H1 (cell line): ENCODE results near the gene GSKIP. TPM values are rescaled to one million over a fixed set of nuclear protein-coding genes. Genes with fewer than 3 reads are reported as not detected.
A peak's percentile ranks its signal among the peaks of the same experiment; 100 is the strongest.

Experiments used
- CTCF ChIA-PET: fragments of 300-600 bp; sonication (Branson Sonifier 250); formaldehyde crosslinking; loops from one replicate; lab custom pipeline; 2021; ENCODE audit not compliant: partially characterized antibody; lab: Charles Lee
- POLR2A ChIA-PET: fragments of 300-600 bp; sonication (Branson Sonifier 250); formaldehyde crosslinking; loops from one replicate; lab custom pipeline; 2021; ENCODE audit warnings: inconsistent platforms; ENCODE audit not compliant: partially characterized antibody; lab: Charles Lee
- DNase-seq, 2 experiments: peaks; one replicate each; pipeline versions ENCODE4 v3.0.0 to v3.0.0-alpha.2; 2010 to 2022; ENCODE audit warnings: low spot score in 2 of 2, low read depth in 1 of 2, mixed read lengths in 1 of 2
- FAIRE-seq: peaks from 2 replicates; lab custom pipeline; 2011; peaks lifted over from hg19 to GRCh38; lab: Jason Lieb, UNC
- H2AFZ ChIP-seq: 2 replicates; pipeline ENCODE4 v1.8.1; 2012; ENCODE audit warnings: low read length, inconsistent platforms
- H2AK5ac ChIP-seq: 2 replicates; pipeline ENCODE4 v1.6.1; 2013; ENCODE audit warnings: low read depth, low read length
- H2BK120ac ChIP-seq: replicated peaks from 2 replicates; pipeline ENCODE3; 2013; ENCODE audit warnings: low read depth, low read length, inconsistent platforms
- H2BK12ac ChIP-seq: 2 replicates; pipeline ENCODE4 v1.6.1; 2013; ENCODE audit warnings: low read depth, low read length
- H2BK15ac ChIP-seq: 2 replicates; pipeline ENCODE4 v1.6.1; 2013; ENCODE audit warnings: low read length
- H2BK20ac ChIP-seq: 2 replicates; pipeline ENCODE4 v1.6.1; 2013; ENCODE audit warnings: low read length
- H2BK5ac ChIP-seq: 2 replicates; pipeline ENCODE4 v1.6.1; 2013; ENCODE audit warnings: low read depth, low read length
- H3K14ac ChIP-seq: 2 replicates; pipeline ENCODE4 v1.6.1; 2013; ENCODE audit warnings: inconsistent platforms; ENCODE audit not compliant: insufficient read length
- H3K18ac ChIP-seq: 2 replicates; pipeline ENCODE4 v1.6.1; 2013; ENCODE audit warnings: low read length; ENCODE audit errors: extremely low read depth
- H3K23ac ChIP-seq: 2 replicates; pipeline ENCODE4 v1.6.1; 2013; ENCODE audit warnings: inconsistent platforms; ENCODE audit not compliant: insufficient read length
- H3K23me2 ChIP-seq: 2 replicates; pipeline ENCODE4 v1.6.1; 2013; ENCODE audit warnings: low read depth, low read length
- H3K27ac ChIP-seq: 2 replicates; pipeline ENCODE4 v1.6.1; 2011; ENCODE audit warnings: low read depth, low read length, inconsistent platforms
- H3K27me3 ChIP-seq, 4 experiments: replicated peaks in 1 of 4; 1 replicate in 1 of 4; 2 replicates in 3 of 4; pipeline versions ENCODE4 v1.6.1 to v1.8.1; 2011 to 2013; ENCODE audit warnings: low read length in 3 of 4, mild to moderate bottlenecking in 3 of 4, inconsistent platforms in 2 of 4, mixed read lengths in 2 of 4, moderate library complexity in 1 of 4; ENCODE audit not compliant: control insufficient read depth in 3 of 4, insufficient read depth in 3 of 4; ENCODE audit errors: extremely low read depth in 1 of 4
- H3K36me3 ChIP-seq, 4 experiments: 2 replicates each; pipeline versions ENCODE4 v1.6.1 to v1.8.1; 2011 to 2013; ENCODE audit warnings: mild to moderate bottlenecking in 4 of 4, low read length in 3 of 4, moderate library complexity in 2 of 4, control low read depth in 1 of 4, inconsistent platforms in 1 of 4; ENCODE audit not compliant: insufficient read depth in 4 of 4, control insufficient read depth in 2 of 4
- H3K4ac ChIP-seq: replicated peaks from 2 replicates; pipeline ENCODE3; 2013; ENCODE audit warnings: low read length, low read depth, mixed read lengths, inconsistent platforms; ENCODE audit not compliant: insufficient read length
- H3K4me1 ChIP-seq, 4 experiments: replicated peaks in 1 of 4; 1 replicate in 1 of 4; 2 replicates in 3 of 4; pipeline versions ENCODE4 v1.6.1 to v1.8.1; 2011 to 2013; ENCODE audit warnings: low read length in 3 of 4, inconsistent platforms in 2 of 4, mixed read lengths in 1 of 4; ENCODE audit not compliant: insufficient read depth in 4 of 4, control insufficient read depth in 3 of 4
- H3K4me2 ChIP-seq, 2 experiments: 2 replicates each; pipeline versions ENCODE4 v1.6.1 to v1.8.1; 2011 to 2013; ENCODE audit warnings: low read depth in 2 of 2, low read length in 2 of 2, control low read depth in 1 of 2, inconsistent platforms in 1 of 2, mild to moderate bottlenecking in 1 of 2; ENCODE audit not compliant: insufficient read depth in 1 of 2
- H3K4me3 ChIP-seq, 4 experiments: fragments of 200-600, 300-600 bp in 1 of 4; sonication (generic), shearing (Covaris generic), sonication (Bioruptor Twin) in 1 of 4; 2 replicates each; pipeline versions ENCODE4 v1.5.1 to v1.8.1; 2011 to 2016; ENCODE audit warnings: low read length in 4 of 4, low read depth in 3 of 4, control low read depth in 2 of 4, inconsistent platforms in 2 of 4, mild to moderate bottlenecking in 2 of 4, mixed read lengths in 1 of 4, moderate library complexity in 1 of 4; ENCODE audit not compliant: insufficient read depth in 2 of 4; ENCODE audit errors: extremely low read depth in 1 of 4
- H3K56ac ChIP-seq: replicated peaks from 2 replicates; pipeline ENCODE3; 2013; ENCODE audit warnings: low read depth, mild to moderate bottlenecking, mixed read lengths, low read length, inconsistent platforms; ENCODE audit not compliant: insufficient read length
- H3K79me1 ChIP-seq: 2 replicates; pipeline ENCODE4 v1.6.1; 2013; ENCODE audit warnings: low read depth, low read length, control low read depth
- H3K79me2 ChIP-seq, 2 experiments: 2 replicates each; pipeline versions ENCODE4 v1.6.1 to v1.8.1; 2012 to 2013; ENCODE audit warnings: low read length in 2 of 2, mild to moderate bottlenecking in 2 of 2, inconsistent platforms in 1 of 2; ENCODE audit not compliant: insufficient read depth in 2 of 2, control insufficient read depth in 1 of 2
- H3K9ac ChIP-seq, 4 experiments: replicated peaks in 1 of 4; 1 replicate in 1 of 4; 2 replicates in 3 of 4; pipeline versions ENCODE4 v1.6.1 to v1.8.1; 2011 to 2013; ENCODE audit warnings: low read depth in 3 of 4, low read length in 3 of 4, control low read depth in 2 of 4, mild to moderate bottlenecking in 2 of 4, moderate library complexity in 2 of 4, inconsistent platforms in 1 of 4; ENCODE audit errors: extremely low read depth in 1 of 4
- H3K9me3 ChIP-seq, 2 experiments: 2 replicates each; pipeline versions ENCODE4 v1.6.1 to v1.8.1; 2012 to 2013; ENCODE audit warnings: mild to moderate bottlenecking in 2 of 2, moderate library complexity in 2 of 2, control low read depth in 1 of 2, inconsistent platforms in 1 of 2, low read depth in 1 of 2, low read length in 1 of 2, mixed read lengths in 1 of 2; ENCODE audit not compliant: insufficient read depth in 2 of 2
- H4K20me1 ChIP-seq, 2 experiments: replicated peaks in 1 of 2; 2 replicates each; pipeline versions ENCODE3 to v1.8.1; 2011 to 2013; ENCODE audit warnings: inconsistent platforms in 2 of 2, low read length in 2 of 2, mild to moderate bottlenecking in 1 of 2; ENCODE audit not compliant: insufficient read depth in 2 of 2, control insufficient read depth in 1 of 2
- H4K5ac ChIP-seq: 2 replicates; pipeline ENCODE4 v1.6.1; 2013; ENCODE audit warnings: low read length, low read depth, mixed read lengths, inconsistent platforms; ENCODE audit not compliant: insufficient read length
- H4K8ac ChIP-seq: 2 replicates; pipeline ENCODE4 v1.8.0; 2013; ENCODE audit warnings: mild to moderate bottlenecking, moderate library complexity, low read length, inconsistent platforms; ENCODE audit not compliant: insufficient read depth; ENCODE audit errors: extremely low read depth
- H4K91ac ChIP-seq: replicated peaks from 2 replicates; pipeline ENCODE3; 2013; ENCODE audit warnings: low read length, mixed read lengths, inconsistent platforms; ENCODE audit not compliant: insufficient read length
- POLR2A ChIP-seq, 2 experiments: IDR thresholded peaks; 1 replicate in 1 of 2; 2 replicates in 1 of 2; pipeline ENCODE4 v1.6.1; 2011; ENCODE audit warnings: low read depth in 2 of 2, low read length in 2 of 2, mild to moderate bottlenecking in 2 of 2; ENCODE audit errors: control extremely low read depth in 1 of 2
- RAD21 ChIP-seq, 2 experiments: IDR thresholded peaks in 1 of 2; conservative IDR thresholded peaks in 1 of 2; 2 replicates each; pipeline ENCODE4 v1.6.1; 2011; ENCODE audit warnings: low read depth in 2 of 2, low read length in 2 of 2, improper control_type of control experiment in 1 of 2, inconsistent platforms in 1 of 2, mild to moderate bottlenecking in 1 of 2, moderate library complexity in 1 of 2
- WGBS, 2 experiments: shearing (Covaris generic) in 1 of 2; methylation state at CpG; one replicate each; pipeline versions ENCODE4 v1.1.6 to v1.1.7; 2013 to 2015; ENCODE audit warnings: low lambda C conversion rate in 2 of 2, mixed read lengths in 2 of 2, inconsistent platforms in 1 of 2, low coverage in 1 of 2, missing lambda C conversion rate in 1 of 2; ENCODE audit not compliant: insufficient replicate concordance in 2 of 2, insufficient coverage in 1 of 2, insufficient read length in 1 of 2; ENCODE audit errors: extremely low coverage in 1 of 2, missing lambda C conversion rate in 1 of 2; 5-methylcytosine and 5-hydroxymethylcytosine counted together
- polyA plus RNA-seq, 7 experiments: library from polyadenylated mRNA; depleted of rRNA in 3 of 7; stranded (reverse) in 5 of 7; unstranded in 2 of 7; fragments of >200 nt in 5 of 7; fragments of 200-250 nt in 2 of 7; gene quantifications; 1 replicate in 5 of 7; 2 replicates in 1 of 7; 4 replicates in 1 of 7; pipeline versions ENCODE4 v1.2.1 to v1.2.3, GENCODE V29; 2011 to 2013; ENCODE audit warnings: missing spikeins in 2 of 7, mixed read lengths in 2 of 7
- total RNA-seq: library from RNA; stranded (reverse); fragmentation: NEBNext Ultra II Directional; extraction: Animal tissue kit (Norgen Biotek cat#: 25700); gene quantifications from 2 replicates; pipeline ENCODE4 v1.2.1, GENCODE V29; 2021
- TF ChIP-seq, protein P1 (sequence below), 3 experiments: IDR thresholded peaks; 1 replicate in 2 of 3; 2 replicates in 1 of 3; pipeline versions ENCODE4 v1.5.1 to v1.6.1; 2011; ENCODE audit warnings: low read length in 3 of 3, mild to moderate bottlenecking in 3 of 3, inconsistent platforms in 2 of 3, low read depth in 1 of 3, moderate library complexity in 1 of 3; ENCODE audit not compliant: insufficient read depth in 1 of 3; ENCODE audit errors: control extremely low read depth in 1 of 3

Gene GSKIP
- total and polyA plus RNA-seq, 2 of the 8 experiments (the other 6 are each of a cell fraction or from before 2014, with no cell fraction given), result 20.3 to 37.1 TPM

DNA sequence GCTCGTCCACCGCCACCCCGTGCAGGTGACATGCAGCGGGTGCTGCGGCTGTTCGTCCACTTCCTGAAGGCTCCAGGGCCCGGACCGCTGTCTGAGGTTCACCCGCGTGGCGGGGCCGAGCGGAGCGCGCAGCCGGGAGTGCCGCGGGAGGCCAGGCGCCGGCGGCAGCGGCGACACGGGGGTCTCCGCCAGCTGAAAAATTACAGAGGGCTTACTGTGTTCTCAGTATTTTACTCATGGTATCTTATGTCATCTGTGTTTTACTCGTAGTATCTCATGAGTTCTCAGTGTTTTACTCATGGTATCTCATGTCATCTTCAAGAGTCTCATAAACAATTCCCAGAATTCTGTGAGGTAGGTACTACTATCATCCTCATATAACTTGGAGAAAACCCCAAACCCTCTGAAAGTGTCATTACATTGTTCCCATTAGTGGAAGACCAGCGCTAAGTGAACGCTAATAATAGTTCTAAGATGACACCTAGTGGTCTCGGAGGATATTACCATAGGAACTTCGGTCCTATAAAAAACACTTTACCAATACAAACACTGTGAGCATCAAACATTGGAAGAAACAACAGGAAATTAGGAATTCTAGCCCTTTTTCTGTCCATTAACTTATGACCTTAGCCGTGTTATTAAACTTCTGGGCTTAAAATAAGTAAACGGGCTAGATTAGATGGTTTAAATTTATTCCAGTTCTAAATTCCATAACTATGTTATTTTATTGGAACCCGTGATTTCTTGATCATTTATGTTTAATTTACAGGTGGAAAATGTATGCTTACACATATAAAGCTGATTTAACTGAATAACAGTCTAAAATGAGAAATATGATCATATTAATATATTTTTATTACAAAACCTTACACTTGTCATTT lies 61.0 kb downstream of the GSKIP start:
- H4K20me1 ChIP-seq, result no peaks in the 10 kb centered on the region
- no peak overlapping the region for H3K9ac ChIP-seq
- no peaks in the 10 kb centered on the region for H3K79me1 ChIP-seq
- H3K9me3 ChIP-seq, result no peaks in the 10 kb centered on the region
- H3K23me2 ChIP-seq, result no peaks in the 10 kb centered on the region; the same call in 1 of the 2 replicates
- H3K36me3 ChIP-seq, result no peaks in the 10 kb centered on the region
- peak; percentile 84 for FAIRE-seq
- no peak overlapping the region for H2BK20ac ChIP-seq
- H3K4me1 ChIP-seq, result no peaks in the 10 kb centered on the region
- no peaks in the 10 kb centered on the region for H3K79me2 ChIP-seq
- CTCF ChIA-PET, result interaction anchor here (0.7 to 2.5 kb wide), 11 partner anchors 9 to 326 kb away, joined by 3 to 16 read pairs (median 4); no protein-coding TSS in a partner anchor
- H2BK120ac ChIP-seq, result no peak overlapping the region
- H3K56ac ChIP-seq, result no peak overlapping the region
- no peak overlapping the region for H3K14ac ChIP-seq
- H3K27me3 ChIP-seq, result no peaks in the 10 kb centered on the region
- H4K8ac ChIP-seq, result peak overlapping the region; percentile 8; the same call in 1 of the 2 replicates
- no peak overlapping the region for H3K18ac ChIP-seq
- H3K4me3 ChIP-seq, result no peak overlapping the region; a peak in 1 of 8 replicates
- POLR2A ChIA-PET, result no interaction called here
- H3K4ac ChIP-seq, result no peak overlapping the region
- no peak overlapping the region for H2BK12ac ChIP-seq
- no peak overlapping the region for H4K5ac ChIP-seq
- peak; percentile 91 to 92 for TF ChIP-seq RAD21 (IDR thresholded peaks at IDR 0.05 in 1 of 2, conservative IDR thresholded peaks at IDR 0.05 in 1 of 2; ENCODE audit: low read depth in 2 of 2, low read length in 2 of 2)
- TF ChIP-seq, protein P1, sequence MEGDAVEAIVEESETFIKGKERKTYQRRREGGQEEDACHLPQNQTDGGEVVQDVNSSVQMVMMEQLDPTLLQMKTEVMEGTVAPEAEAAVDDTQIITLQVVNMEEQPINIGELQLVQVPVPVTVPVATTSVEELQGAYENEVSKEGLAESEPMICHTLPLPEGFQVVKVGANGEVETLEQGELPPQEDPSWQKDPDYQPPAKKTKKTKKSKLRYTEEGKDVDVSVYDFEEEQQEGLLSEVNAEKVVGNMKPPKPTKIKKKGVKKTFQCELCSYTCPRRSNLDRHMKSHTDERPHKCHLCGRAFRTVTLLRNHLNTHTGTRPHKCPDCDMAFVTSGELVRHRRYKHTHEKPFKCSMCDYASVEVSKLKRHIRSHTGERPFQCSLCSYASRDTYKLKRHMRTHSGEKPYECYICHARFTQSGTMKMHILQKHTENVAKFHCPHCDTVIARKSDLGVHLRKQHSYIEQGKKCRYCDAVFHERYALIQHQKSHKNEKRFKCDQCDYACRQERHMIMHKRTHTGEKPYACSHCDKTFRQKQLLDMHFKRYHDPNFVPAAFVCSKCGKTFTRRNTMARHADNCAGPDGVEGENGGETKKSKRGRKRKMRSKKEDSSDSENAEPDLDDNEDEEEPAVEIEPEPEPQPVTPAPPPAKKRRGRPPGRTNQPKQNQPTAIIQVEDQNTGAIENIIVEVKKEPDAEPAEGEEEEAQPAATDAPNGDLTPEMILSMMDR (IDR thresholded peaks at IDR 0.05; ENCODE audit: control extremely low read depth in 1 of 3, insufficient read depth in 1 of 3, low read depth in 1 of 3, low read length in 3 of 3), result peak in 2 of 3 experiments; percentile 52 to 66; a peak in 2 of 4 replicates
- TF ChIP-seq POLR2A (IDR thresholded peaks at IDR 0.05; ENCODE audit: control extremely low read depth in 1 of 2, low read depth in 2 of 2, low read length in 2 of 2), result no peak
- TF ChIP-seq, all 59 proteins: peak for 2
- no peak for DNase-seq
- WGBS, 2 experiments, result 62% methylated on average over 29 of the region's 33 CpGs; no CpG with 5 or more reads in 1 of the 2 experiments
- Histone ChIP-seq H3K4me2 (peak overlapping the region in 1 of 2 experiments; percentile 44; a peak in 1 of 4 replicates), H2BK15ac (no peak overlapping the region), H2AFZ (no peak overlapping the region), H3K23ac (no peak overlapping the region), H3K27ac (no peak overlapping the region), H4K91ac (no peak overlapping the region), H2AK5ac (no peak overlapping the region), H2BK5ac (no peak overlapping the region)
